ENCODE data around the gene MTCL3.

GRCh38 chr6:127447780-127448179 is 71.4 kb downstream of the MTCL3 start:
- TF ChIP-seq CTCF (IDR thresholded peaks at IDR 0.05; ENCODE audit: borderline replicate concordance, extremely low read depth, low read length, poor library complexity, severe bottlenecking), result no peak
- no peak for TF ChIP-seq EZH2 (IDR thresholded peaks at IDR 0.05; ENCODE audit: borderline replicate concordance, low read depth, low read length, severe bottlenecking)
